OCI-LY3 (cell line): ENCODE data around the gene ASAP2.

Experiments
- H2AFZ ChIP-seq: fragments of 200-600, 300-600 bp; shearing (Covaris generic); 2 replicates; pipeline ENCODE4 v1.6.0; 2014; ENCODE audit warnings: antibody characterized with exemption, low read depth, low read length
- H3K27ac ChIP-seq: fragments of 200-600, 300-600 bp; sonication (generic); 2 replicates; pipeline ENCODE4 v1.5.1; 2014; ENCODE audit warnings: mild to moderate bottlenecking, low read length, moderate library complexity, mixed read lengths
- H3K27me3 ChIP-seq: fragments of 200-600, 300-600 bp; sonication (generic); 2 replicates; pipeline ENCODE4 v1.6.1; 2014; ENCODE audit warnings: low read depth, low read length, mixed read lengths
- H3K36me3 ChIP-seq: fragments of 200-600, 300-600 bp; sonication (generic); replicated peaks from 2 replicates; pipeline ENCODE3; 2014; ENCODE audit warnings: low read depth, low read length, mixed read lengths
- H3K4me1 ChIP-seq: fragments of 300-600, 200-600 bp; sonication (generic); 2 replicates; pipeline ENCODE4 v1.6.1; 2014; ENCODE audit warnings: low read length, mixed read lengths
- H3K4me2 ChIP-seq: fragments of 200-600, 300-600 bp; sonication (generic); 2 replicates; pipeline ENCODE4 v1.6.1; 2014; ENCODE audit warnings: low read length, mixed read lengths
- H3K4me3 ChIP-seq: fragments of 300-600, 200-600 bp; sonication (generic); 2 replicates; pipeline ENCODE4 v1.5.1; 2014; ENCODE audit warnings: antibody characterized with exemption, mild to moderate bottlenecking, low read length, moderate library complexity
- H3K79me2 ChIP-seq: fragments of 300-600, 200-600 bp; shearing (Covaris generic); 2 replicates; pipeline ENCODE4 v1.6.1; 2014; ENCODE audit warnings: mild to moderate bottlenecking, low read length, mixed read lengths
- H3K9ac ChIP-seq: fragments of 300-600, 200-600 bp; shearing (Covaris generic); 2 replicates; pipeline ENCODE4 v1.6.0; 2014; ENCODE audit warnings: mild to moderate bottlenecking, low read length, moderate library complexity
- H3K9me3 ChIP-seq: fragments of 200-600, 300-600 bp; shearing (Covaris generic); 2 replicates; pipeline ENCODE4 v1.6.1; 2014; ENCODE audit warnings: low read length, mixed read lengths; ENCODE audit not compliant: insufficient read depth
- H4K20me1 ChIP-seq: fragments of 200-600, 300-600 bp; sonication (generic); 2 replicates; pipeline ENCODE4 v1.6.1; 2016; ENCODE audit warnings: low read length, mixed read lengths; ENCODE audit not compliant: insufficient read depth
- CTCF ChIP-seq: fragments of 200-600, 300-600 bp; sonication (generic); IDR thresholded peaks from 2 replicates; pipeline ENCODE4 v1.5.1; 2014; ENCODE audit warnings: antibody characterized with exemption, low read length, low read depth
- EZH2phosphoT487 ChIP-seq: fragments of 200-600 bp; shearing (Covaris generic); IDR thresholded peaks from 2 replicates; pipeline ENCODE4 v1.6.1; 2018; ENCODE audit warnings: antibody characterized with exemption, mixed run types, low read depth

Gene ASAP2

GRCh38 chr2:9234680-9235146 lies 28.1 kb downstream of the ASAP2 start:
- H3K27ac ChIP-seq: no peak overlapping the region
- no peaks in the 10 kb centered on the region for H3K4me1 ChIP-seq
- no peak overlapping the region for H3K4me2 ChIP-seq
- no peaks in the 10 kb centered on the region for H4K20me1 ChIP-seq
- H3K27me3 ChIP-seq: peaks cover 30% of the 10 kb centered on the region
- no peaks in the 10 kb centered on the region for H3K79me2 ChIP-seq
- no peaks in the 10 kb centered on the region for H3K36me3 ChIP-seq
- no peak overlapping the region for H3K9ac ChIP-seq
- H2AFZ ChIP-seq: no peak overlapping the region
- no peaks in the 10 kb centered on the region for H3K9me3 ChIP-seq
- TF ChIP-seq EZH2phosphoT487: no peak
- TF ChIP-seq CTCF: no peak
- no peak overlapping the region for H3K4me3 ChIP-seq

- H3K27me3 ChIP-seq: peaks cover 25% of the 10 kb centered on the region
- H3K9me3 ChIP-seq: no peaks in the 10 kb centered on the region
- no peak overlapping the region for H3K9ac ChIP-seq
- H3K4me1 ChIP-seq: no peaks in the 10 kb centered on the region
- H3K79me2 ChIP-seq: no peaks in the 10 kb centered on the region
- H3K27ac ChIP-seq: no peak overlapping the region
- H3K4me2 ChIP-seq: no peak overlapping the region
- TF ChIP-seq EZH2phosphoT487: no peak
- no peak overlapping the region for H3K4me3 ChIP-seq
- H4K20me1 ChIP-seq: no peaks in the 10 kb centered on the region
- no peaks in the 10 kb centered on the region for H3K36me3 ChIP-seq
- no peak overlapping the region for H2AFZ ChIP-seq
Measured at GRCh38 chr2:9235147-9236044, 28.8 kb downstream of the ASAP2 start.

- H3K79me2 ChIP-seq: no peaks in the 10 kb centered on the region
- H3K9me3 ChIP-seq: no peaks in the 10 kb centered on the region
- H3K9ac ChIP-seq: no peak overlapping the region
- TF ChIP-seq CTCF (no peak), EZH2phosphoT487 (no peak)
- H3K4me3 ChIP-seq: no peak overlapping the region
- no peak overlapping the region for H3K27ac ChIP-seq
- no peak overlapping the region for H3K4me2 ChIP-seq
- no peaks in the 10 kb centered on the region for H4K20me1 ChIP-seq
- H3K4me1 ChIP-seq: no peaks in the 10 kb centered on the region
- no peak overlapping the region for H2AFZ ChIP-seq
- H3K27me3 ChIP-seq: peaks cover 19% of the 10 kb centered on the region
- no peaks in the 10 kb centered on the region for H3K36me3 ChIP-seq
Measured at GRCh38 chr2:9236045-9236344, 29.4 kb downstream of the ASAP2 start.

GRCh38 chr2:9236867-9237266 lies 30.3 kb downstream of the ASAP2 start:
- Histone ChIP-seq H3K4me1 (no peaks in the 10 kb centered on the region), H4K20me1 (no peaks in the 10 kb centered on the region), H3K79me2 (no peaks in the 10 kb centered on the region), H3K27ac (no peak overlapping the region), H3K4me3 (no peak overlapping the region), H3K9ac (no peak overlapping the region), H3K4me2 (no peak overlapping the region), H3K36me3 (no peaks in the 10 kb centered on the region), H3K9me3 (no peaks in the 10 kb centered on the region), H3K27me3 (peaks cover 16% of the 10 kb centered on the region), H2AFZ (no peak overlapping the region)
- TF ChIP-seq CTCF (no peak), EZH2phosphoT487 (no peak)
